Kidney (tissue), 14 donors: Measurements from ENCODE around the gene COX18. TPM values are rescaled to one million over a fixed set of nuclear protein-coding genes. Genes with fewer than 3 reads are reported as not detected.
A peak's percentile ranks its signal among the peaks of the same experiment; 100 is the strongest.

Source experiments
- DNase-seq, 5 donors: peaks; one replicate each; pipeline ENCODE4 v3.0.0-alpha.2; 2013 to 2020
- FAIRE-seq: peaks from 2 replicates; lab custom pipeline; 2012; peaks lifted over from hg19 to GRCh38; lab: Jason Lieb, UNC
- H3K27ac ChIP-seq, 2 donors: one replicate each; pipeline ENCODE4 v1.7.0; 2013; ENCODE audit warnings: low read depth in 2 of 2, low read length in 2 of 2, inconsistent platforms in 1 of 2
- H3K27me3 ChIP-seq: one replicate; pipeline ENCODE4 v1.7.1; 2013; ENCODE audit warnings: low read length, inconsistent platforms; ENCODE audit not compliant: control insufficient read depth, insufficient read depth
- H3K36me3 ChIP-seq, 3 donors: one replicate each; pipeline versions ENCODE4 v1.7.0 to v1.7.1; 2013; ENCODE audit warnings: low read length in 3 of 3, control low read depth in 1 of 3, inconsistent platforms in 1 of 3; ENCODE audit not compliant: insufficient read depth in 3 of 3, control insufficient read depth in 2 of 3
- H3K4me1 ChIP-seq, 3 donors: one replicate each; pipeline versions ENCODE4 v1.7.0 to v1.7.1; 2013; ENCODE audit warnings: low read length in 3 of 3, inconsistent platforms in 1 of 3, low read depth in 1 of 3; ENCODE audit not compliant: control insufficient read depth in 2 of 3, insufficient read depth in 2 of 3
- H3K4me3 ChIP-seq, 3 donors: one replicate each; pipeline versions ENCODE4 v1.7.0 to v1.8.1; 2013; ENCODE audit warnings: low read length in 3 of 3, control low read depth in 1 of 3, inconsistent platforms in 1 of 3
- H3K9ac ChIP-seq, 3 donors: one replicate each; pipeline versions ENCODE4 v1.7.0 to v1.7.1; 2013; ENCODE audit warnings: low read length in 3 of 3, control low read depth in 1 of 3, inconsistent platforms in 1 of 3
- H3K9me3 ChIP-seq, 3 donors: one replicate each; pipeline versions ENCODE4 v1.7.0 to v1.7.1; 2013; ENCODE audit warnings: low read length in 3 of 3, control low read depth in 1 of 3, inconsistent platforms in 1 of 3; ENCODE audit not compliant: control insufficient read depth in 2 of 3, insufficient read depth in 1 of 3
- intact Hi-C: fragments of 100-400 bp; cut with DNase I; formaldehyde crosslinking; loops from one replicate; pipeline ENCODE4 v1.11.1; 2022
- polyA plus RNA-seq: library from polyadenylated mRNA; stranded (reverse); fragments of 350-450 nt; fragmentation: Illumina TruSeq; extraction: RNeasy Lipid Tissue Mini Kit (QIAGEN cat#74804); gene quantifications from one replicate; pipeline ENCODE4 v1.2.3, GENCODE V29; 2014; ENCODE audit warnings: low read depth, low replicate concordance; ENCODE audit not compliant: insufficient read depth
- total RNA-seq: library from RNA; stranded (reverse); fragmentation: NEBNext Ultra II Directional; extraction: Animal tissue kit (Norgen Biotek cat#: 25700); gene quantifications from one replicate; pipeline ENCODE4 v1.2.1, GENCODE V29; 2021
- TF ChIP-seq, protein P1 (sequence below): IDR thresholded peaks from 3 replicates; pipeline ENCODE4 v1.5.1; 2012; ENCODE audit warnings: mild to moderate bottlenecking, moderate library complexity, borderline replicate concordance; ENCODE audit not compliant: insufficient read depth; ENCODE audit errors: extremely low read depth
- donor health status: control.
- donor health status: control.
- donor health status: control.
- donor health status: control.
- donor health status: control.
- donor health status: DM: yes; HTN: yes; CAD: no.
- donor health status: Normal renal cell carcinoma (clear cell type).

The COX18 gene
- total and polyA plus RNA-seq, 2 donors from 2014 or later: 12.5 to 15.8 TPM

DNA sequence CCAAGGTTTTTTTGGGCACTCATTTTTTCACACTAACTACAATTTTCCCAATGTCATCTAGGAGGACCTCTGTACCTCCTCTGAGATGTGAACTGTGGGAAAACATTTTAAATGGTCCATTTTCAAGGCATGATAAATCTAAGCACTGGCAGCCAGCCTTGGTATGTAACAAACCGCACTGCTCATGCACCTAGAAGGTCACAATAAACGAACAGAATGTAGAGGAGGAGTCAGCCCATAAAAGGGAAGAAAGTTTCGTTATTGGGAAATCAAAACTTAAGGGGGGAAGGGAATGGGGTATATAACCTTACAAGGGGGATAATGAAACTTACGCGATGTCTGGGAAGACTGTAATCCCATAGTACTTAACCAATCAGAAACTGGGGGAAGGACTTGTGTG is 16.4 kb downstream of the COX18 start:
- FAIRE-seq (no peak), DNase-seq (peak in 2 of 5 donors; percentile 5 to 34)
- Histone ChIP-seq H3K27ac (no peak overlapping the region), H3K9ac (no peak overlapping the region), H3K9me3 (no peaks in the 10 kb centered on the region), H3K27me3 (no peaks in the 10 kb centered on the region), H3K4me3 (no peak overlapping the region), H3K4me1 (no peaks in the 10 kb centered on the region), H3K36me3 (peaks cover 0 to 21% (median 6%) of the 10 kb centered on the region in 3 donors)
- intact Hi-C loops: no loop called here
- TF ChIP-seq, protein P1, sequence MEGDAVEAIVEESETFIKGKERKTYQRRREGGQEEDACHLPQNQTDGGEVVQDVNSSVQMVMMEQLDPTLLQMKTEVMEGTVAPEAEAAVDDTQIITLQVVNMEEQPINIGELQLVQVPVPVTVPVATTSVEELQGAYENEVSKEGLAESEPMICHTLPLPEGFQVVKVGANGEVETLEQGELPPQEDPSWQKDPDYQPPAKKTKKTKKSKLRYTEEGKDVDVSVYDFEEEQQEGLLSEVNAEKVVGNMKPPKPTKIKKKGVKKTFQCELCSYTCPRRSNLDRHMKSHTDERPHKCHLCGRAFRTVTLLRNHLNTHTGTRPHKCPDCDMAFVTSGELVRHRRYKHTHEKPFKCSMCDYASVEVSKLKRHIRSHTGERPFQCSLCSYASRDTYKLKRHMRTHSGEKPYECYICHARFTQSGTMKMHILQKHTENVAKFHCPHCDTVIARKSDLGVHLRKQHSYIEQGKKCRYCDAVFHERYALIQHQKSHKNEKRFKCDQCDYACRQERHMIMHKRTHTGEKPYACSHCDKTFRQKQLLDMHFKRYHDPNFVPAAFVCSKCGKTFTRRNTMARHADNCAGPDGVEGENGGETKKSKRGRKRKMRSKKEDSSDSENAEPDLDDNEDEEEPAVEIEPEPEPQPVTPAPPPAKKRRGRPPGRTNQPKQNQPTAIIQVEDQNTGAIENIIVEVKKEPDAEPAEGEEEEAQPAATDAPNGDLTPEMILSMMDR: no peak

DNA sequence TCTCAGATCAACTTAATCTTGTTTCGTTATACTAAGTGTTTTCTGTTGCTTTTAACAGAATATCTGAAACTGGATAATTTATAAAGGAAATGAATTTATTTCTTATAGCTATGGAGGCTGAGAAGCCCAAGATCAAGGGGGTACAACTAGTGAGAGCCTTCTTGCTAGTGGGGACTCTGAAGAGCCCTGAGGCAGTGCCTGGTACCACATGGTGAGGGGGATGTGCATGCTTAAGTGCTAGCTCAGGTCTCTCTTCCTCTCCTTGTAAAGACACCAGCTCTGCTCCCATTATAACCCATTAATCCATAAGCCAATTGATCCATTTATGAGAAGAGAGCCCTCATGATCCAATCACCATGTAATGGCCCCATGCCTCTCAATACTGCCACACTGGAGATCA is 17.9 kb downstream of the COX18 start:
- Histone ChIP-seq H3K9me3 (no peaks in the 10 kb centered on the region), H3K4me1 (no peaks in the 10 kb centered on the region), H3K27ac (no peak overlapping the region), H3K4me3 (no peak overlapping the region), H3K36me3 (peaks cover 0 to 16% (median 4%) of the 10 kb centered on the region in 3 donors), H3K27me3 (no peaks in the 10 kb centered on the region), H3K9ac (no peak overlapping the region)
- intact Hi-C loops: no loop called here
- DNase-seq (no peak), FAIRE-seq (no peak)
- TF ChIP-seq, protein P1: no peak

DNA sequence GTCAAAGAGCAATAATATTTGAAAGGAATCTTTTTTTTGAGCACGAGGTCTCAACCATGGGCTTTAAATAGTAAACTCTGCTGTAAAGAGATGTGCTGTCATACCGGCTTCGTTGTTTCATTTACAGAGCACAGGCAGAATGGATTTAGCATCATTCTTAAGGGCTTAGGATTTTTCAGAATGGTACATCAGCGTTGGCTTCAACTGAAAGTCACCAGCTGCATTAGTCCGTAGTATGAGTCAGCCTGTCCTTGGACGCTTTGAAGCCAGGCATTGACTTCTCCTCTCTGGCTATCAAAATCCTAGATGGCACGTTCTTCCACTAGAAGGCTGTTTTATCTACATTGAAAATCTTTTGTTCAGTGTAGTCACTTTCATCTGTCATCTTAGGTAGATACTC is 23.6 kb downstream of the COX18 start:
- Histone ChIP-seq H3K36me3 (no peaks in the 10 kb centered on the region), H3K9ac (no peak overlapping the region), H3K27me3 (no peaks in the 10 kb centered on the region), H3K9me3 (peaks cover 0 to 4% (median 0%) of the 10 kb centered on the region in 3 donors), H3K4me1 (no peaks in the 10 kb centered on the region), H3K4me3 (no peak overlapping the region), H3K27ac (no peak overlapping the region)
- TF ChIP-seq, protein P1: no peak
- DNase-seq (no peak), FAIRE-seq (no peak)
- intact Hi-C loops: no loop called here

DNA sequence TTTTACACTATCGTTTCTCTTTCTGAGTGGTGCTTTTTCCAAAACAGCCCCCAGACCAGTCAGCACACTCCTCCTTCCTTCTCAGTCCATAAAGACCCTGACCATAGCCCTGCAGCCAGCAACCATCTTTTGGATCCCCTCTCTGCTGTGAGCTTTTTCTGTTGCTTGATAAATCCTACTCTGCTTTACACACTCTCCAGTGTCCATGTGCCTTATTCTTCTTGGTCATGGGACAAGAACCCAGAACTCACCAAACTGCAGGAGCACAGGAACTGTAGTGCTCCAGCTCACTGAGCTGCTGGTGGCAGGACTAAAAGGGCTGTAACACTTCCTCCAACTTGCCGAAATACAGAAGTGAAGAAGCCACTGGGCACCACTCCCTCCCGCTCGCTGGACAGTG is 32.5 kb downstream of the COX18 start:
- FAIRE-seq (no peak), DNase-seq (no peak)
- H3K27me3 ChIP-seq: no peaks in the 10 kb centered on the region
- no peak overlapping the region for H3K27ac ChIP-seq
- H3K9me3 ChIP-seq: peaks cover 0 to 16% (median 3%) of the 10 kb centered on the region in 3 donors
- no peak overlapping the region for H3K4me3 ChIP-seq
- no peak overlapping the region for H3K9ac ChIP-seq
- TF ChIP-seq, protein P1: no peak
- intact Hi-C loops: no loop called here
- H3K4me1 ChIP-seq: no peaks in the 10 kb centered on the region
- H3K36me3 ChIP-seq: no peaks in the 10 kb centered on the region
